A673 (cell line): ENCODE results near the gene PLEKHO2.

Experiments used
- CTCF ChIP-seq: fragments of 300-800, 200-600 bp; sonication (generic); conservative IDR thresholded peaks from 2 replicates; pipeline ENCODE4 v1.5.1; 2017; ENCODE audit warnings: low read depth, mild to moderate bottlenecking, antibody characterized with exemption, low read length, moderate library complexity, mixed read lengths
- EZH2 ChIP-seq: fragments of 200-600 bp; sonication (generic); IDR thresholded peaks from 2 replicates; pipeline ENCODE4 v1.6.1; 2017; ENCODE audit warnings: borderline replicate concordance, low read depth, mild to moderate bottlenecking, mixed read lengths, antibody characterized with exemption, low read length; ENCODE audit not compliant: poor library complexity, severe bottlenecking

- no peak for TF ChIP-seq CTCF
- TF ChIP-seq EZH2, result no peak
Observed at GRCh38 chr15:64864068-64864467, 22.4 kb downstream of the PLEKHO2 start.
